ENCODE data around the gene BPIFB2. TPM values are rescaled to one million over a fixed set of nuclear protein-coding genes. Genes with fewer than 3 reads are reported as not detected.

The BPIFB2 gene
- total and polyA plus RNA-seq, 10 of the 15 experiments (the other 5 are each of a cell fraction or from before 2014, with no cell fraction given) = not detected

DNA sequence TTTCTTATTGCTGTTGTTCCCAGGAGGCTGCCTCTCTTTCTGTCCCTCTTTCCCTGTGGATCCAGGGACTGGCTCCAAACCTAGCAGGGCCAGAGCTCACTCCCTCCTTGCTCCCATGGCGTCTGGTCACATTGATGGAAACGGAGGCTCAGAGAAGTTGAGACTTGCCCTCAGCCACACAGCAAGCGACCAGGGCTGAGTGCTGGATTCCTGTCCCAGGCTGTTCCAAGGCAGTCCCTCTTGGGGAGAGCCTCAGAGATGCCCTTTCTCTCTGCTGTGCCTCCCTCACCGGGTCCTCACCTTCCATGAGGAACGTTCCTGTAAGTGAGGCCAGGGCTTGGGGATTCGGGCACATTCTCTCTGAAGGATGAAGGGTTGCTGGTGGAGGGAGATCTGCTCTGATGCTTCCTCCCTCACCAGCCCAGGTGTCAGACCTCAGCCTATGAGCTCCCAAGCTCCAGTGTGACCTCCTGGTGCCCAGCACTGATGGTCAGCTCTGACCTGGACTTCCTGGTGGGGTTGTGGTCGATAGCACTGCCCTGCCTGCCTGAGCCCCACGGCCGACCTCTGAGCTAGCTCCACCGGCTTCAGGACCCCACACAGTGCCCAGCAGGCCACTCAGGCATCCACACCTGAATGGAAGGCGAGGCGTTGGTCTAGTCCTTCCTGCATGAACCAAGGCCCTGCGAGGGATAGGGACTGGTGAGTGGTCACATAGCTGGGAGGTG lies 30.1 kb upstream of the BPIFB2 start:
- Histone ChIP-seq H3K4me1 (ENCODE audit: control insufficient read depth, insufficient read depth, low read length) (peaks cover 6% of the 10 kb centered on the region), H2AFZ (ENCODE audit: control insufficient read depth, low read depth, low read length) (no peak overlapping the region), H3K9me3 (replicated peaks; ENCODE audit: control insufficient read depth, insufficient read depth, low read length) (peaks cover 4% of the 10 kb centered on the region; the same call in 2 of the 3 replicates), H3K4me2 (ENCODE audit: control insufficient read depth, insufficient read depth) (no peak overlapping the region), H3K9ac (ENCODE audit: control insufficient read depth, insufficient read depth, low read length) (no peak overlapping the region), H3K79me2 (ENCODE audit: control insufficient read depth, insufficient read depth, low read length) (no peaks in the 10 kb centered on the region; the same call in 1 of the 2 replicates), H4K20me1 (ENCODE audit: control insufficient read depth, insufficient read depth) (no peaks in the 10 kb centered on the region), H3K4me3 (no peak overlapping the region), H3K27ac (ENCODE audit: control insufficient read depth, insufficient read depth) (no peak overlapping the region), H3K36me3 (ENCODE audit: control insufficient read depth in 2 of 2, insufficient read depth in 2 of 2, low read length in 1 of 2) (no peaks in the 10 kb centered on the region), H3K27me3 (replicated peaks in 1 of 2; ENCODE audit: control insufficient read depth in 2 of 2, insufficient read depth in 2 of 2, low read length in 1 of 2) (no peaks in the 10 kb centered on the region; a peak in 1 of 4 replicates)
- DNase-seq (ENCODE audit: low read depth, low spot score) = no peak
- ATAC-seq = no peak
- no peak for TF ChIP-seq SUPT20H (IDR thresholded peaks at IDR 0.05; ENCODE audit: borderline replicate concordance, control insufficient read depth, low read depth, low read length)
- TF ChIP-seq, protein P1, sequence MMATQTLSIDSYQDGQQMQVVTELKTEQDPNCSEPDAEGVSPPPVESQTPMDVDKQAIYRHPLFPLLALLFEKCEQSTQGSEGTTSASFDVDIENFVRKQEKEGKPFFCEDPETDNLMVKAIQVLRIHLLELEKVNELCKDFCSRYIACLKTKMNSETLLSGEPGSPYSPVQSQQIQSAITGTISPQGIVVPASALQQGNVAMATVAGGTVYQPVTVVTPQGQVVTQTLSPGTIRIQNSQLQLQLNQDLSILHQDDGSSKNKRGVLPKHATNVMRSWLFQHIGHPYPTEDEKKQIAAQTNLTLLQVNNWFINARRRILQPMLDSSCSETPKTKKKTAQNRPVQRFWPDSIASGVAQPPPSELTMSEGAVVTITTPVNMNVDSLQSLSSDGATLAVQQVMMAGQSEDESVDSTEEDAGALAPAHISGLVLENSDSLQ (IDR thresholded peaks at IDR 0.05) = no peak
- no peak for TF ChIP-seq NR2C2 (IDR thresholded peaks at IDR 0.05; ENCODE audit: borderline replicate concordance, control insufficient read depth, insufficient read length, low read depth)
- TF ChIP-seq IKZF2 (IDR thresholded peaks at IDR 0.05) = no peak
- TF ChIP-seq KLF5 (IDR thresholded peaks at IDR 0.05; ENCODE audit: partially characterized antibody) = no peak
- intact Hi-C loops (cut with micrococcal nuclease; ENCODE audit: unreplicated experiment) (no loop called here), in situ Hi-C loops (cut with MboI) (no loop called here)
- FAIRE-seq = no peak
- ChIA-PET CTCF (interaction anchor here (1.6 kb wide), 1 partner anchor 32 kb away, joined by 3 read pairs; no protein-coding TSS in a partner anchor), RAD21 (ENCODE audit: unreplicated experiment) (no interaction called here), POLR2A (interaction anchor here (0.6 kb wide), 2 partner anchors 265 to 342 kb away, joined by 3 read pairs; no protein-coding TSS in a partner anchor), SMC1A (ENCODE audit: uncharacterized antibody, unreplicated experiment) (interaction anchor here (0.5 kb wide), 1 partner anchor 187 kb away, joined by 4 read pairs; no protein-coding TSS in a partner anchor)
- no TSS peak for BruUV-seq (replicated peaks)
- 50% methylated on average over 13 of the region's 13 CpGs for WGBS (ENCODE audit: insufficient coverage, insufficient replicate concordance, low lambda C conversion rate, missing lambda C conversion rate)

All from GM12878 (cell line).